Panc1 (cell line): ENCODE results near the gene SPOCK1. TPM values are rescaled to one million over a fixed set of nuclear protein-coding genes. Genes with fewer than 3 reads are reported as not detected.

Source experiments
- ATAC-seq: fragments of 200-7000 bp; cut with Tn5 transposase; 2 replicates; pipeline ENCODE4 v1.9.1; 2020; ENCODE audit warnings: mild to moderate bottlenecking, moderate library complexity
- BruUV-seq: library from RNA; stranded (reverse); fragments of 400-500 nt; replicated peaks from 2 replicates; lab custom pipeline; 2021; lab: Mats Ljungman, UMichigan
- CTCF ChIA-PET: fragments of 300-600 bp; sonication (Branson Sonifier 250); formaldehyde crosslinking; loops from one replicate; lab custom pipeline; 2022; ENCODE audit warnings: antibody characterized with exemption; lab: Charles Lee
- POLR2A ChIA-PET: fragments of 300-600 bp; sonication (Branson Sonifier 250); formaldehyde crosslinking; loops from one replicate; lab custom pipeline; 2022; ENCODE audit warnings: antibody characterized with exemption; lab: Charles Lee
- DNase-seq: peaks from one replicate; pipeline ENCODE4 v3.0.0-alpha.2; 2010; ENCODE audit warnings: low read depth, low spot score
- H3K27ac ChIP-seq: 2 replicates; pipeline ENCODE4 v1.5.1; 2011; ENCODE audit warnings: mild to moderate bottlenecking, low read length, inconsistent platforms
- H3K27me3 ChIP-seq: fragments of 200-500 bp; sonication (Bioruptor generic); 2 replicates; pipeline ENCODE4 v1.6.0; 2014; ENCODE audit warnings: low read length, inconsistent platforms; ENCODE audit not compliant: control insufficient read depth, insufficient read depth
- H3K36me3 ChIP-seq: fragments of 200-500 bp; sonication (Bioruptor generic); 2 replicates; pipeline ENCODE4 v1.5.1; 2014; ENCODE audit warnings: inconsistent platforms, mild to moderate bottlenecking, low read length, moderate library complexity; ENCODE audit not compliant: control insufficient read depth, insufficient read depth
- H3K4me1 ChIP-seq: 2 replicates; pipeline ENCODE4 v1.5.1; 2011; ENCODE audit warnings: inconsistent platforms, mild to moderate bottlenecking, low read length, moderate library complexity; ENCODE audit not compliant: control insufficient read depth, insufficient read depth
- H3K4me3 ChIP-seq, 2 experiments: 2 replicates each; pipeline ENCODE4 v1.5.1; 2011 to 2012; ENCODE audit warnings: low read depth in 2 of 2, low read length in 2 of 2, mild to moderate bottlenecking in 2 of 2, inconsistent platforms in 1 of 2, moderate library complexity in 1 of 2
- H3K9me3 ChIP-seq: fragments of 200-500 bp; sonication (Bioruptor generic); 2 replicates; pipeline ENCODE4 v1.5.1; 2014; ENCODE audit warnings: low read depth, mild to moderate bottlenecking, inconsistent platforms, low read length, moderate library complexity; ENCODE audit not compliant: control insufficient read depth, insufficient read depth
- CTCF ChIP-seq: fragments of 450-650 bp; IDR thresholded peaks from 2 replicates; pipeline ENCODE4 v1.5.1; 2017; ENCODE audit warnings: mild to moderate bottlenecking
- POLR2AphosphoS5 ChIP-seq: IDR thresholded peaks from 2 replicates; pipeline ENCODE4 v1.6.1; 2012; ENCODE audit warnings: mild to moderate bottlenecking, low read depth, low read length, moderate library complexity
- REST ChIP-seq, 2 experiments: IDR thresholded peaks; 2 replicates each; pipeline ENCODE4 v1.6.1; 2011 to 2012; ENCODE audit warnings: low read depth in 2 of 2, control low read depth in 1 of 2, low read length in 1 of 2, mild to moderate bottlenecking in 1 of 2, moderate library complexity in 1 of 2; ENCODE audit not compliant: insufficient read depth in 1 of 2
- SIN3A ChIP-seq: IDR thresholded peaks from 2 replicates; pipeline ENCODE4 v1.6.1; 2012; ENCODE audit warnings: low read depth, mild to moderate bottlenecking, low read length, moderate library complexity, borderline replicate concordance; ENCODE audit not compliant: insufficient read depth
- TCF7L2 ChIP-seq: IDR thresholded peaks from 2 replicates; pipeline ENCODE4 v1.6.1; 2011; ENCODE audit warnings: mild to moderate bottlenecking, low read depth, low read length, inconsistent platforms
- in situ Hi-C: cut with HindIII; loops from 2 replicates; pipeline ENCODE4 v1.10.0; 2016; ENCODE audit warnings: low sequenced_read_pairs, low pct_unique_long_range_greater_than_20kb
- intact Hi-C: fragments of 100-400 bp; cut with micrococcal nuclease; formaldehyde crosslinking; loops from one replicate; pipeline ENCODE4 v1.10.0; 2022; ENCODE audit not compliant: unreplicated experiment
- total RNA-seq: library from RNA; stranded (reverse); gene quantifications from one replicate; pipeline ENCODE4 v1.2.1, GENCODE V29; 2021; ENCODE audit not compliant: unreplicated experiment

The SPOCK1 gene
- total RNA-seq, 1 experiment from 2014 or later, result 15.6 TPM

- Histone ChIP-seq H3K9me3 (no peaks in the 10 kb centered on the region), H3K4me1 (no peaks in the 10 kb centered on the region), H3K27me3 (peaks cover 5% of the 10 kb centered on the region), H3K36me3 (no peaks in the 10 kb centered on the region), H3K27ac (no peak overlapping the region), H3K4me3 (no peak overlapping the region)
- in situ Hi-C loops (no loop called here), intact Hi-C loops (no loop called here)
- no TSS peak for BruUV-seq
- ChIA-PET CTCF (no interaction called here), POLR2A (no interaction called here)
- no peak for DNase-seq
- no peak for ATAC-seq
- no peak for TF ChIP-seq REST (IDR thresholded peaks at IDR 0.05; ENCODE audit: insufficient read depth in 1 of 2, low read depth in 2 of 2, low read length in 1 of 2)
- TF ChIP-seq SIN3A, result no peak
- no peak for TF ChIP-seq POLR2AphosphoS5
- no peak for TF ChIP-seq TCF7L2
- TF ChIP-seq CTCF, result no peak
Observed at GRCh38 chr5:137336161-137336560, 163.0 kb downstream of the SPOCK1 start.

- ChIA-PET POLR2A (no interaction called here), CTCF (no interaction called here)
- no peaks in the 10 kb centered on the region for H3K4me1 ChIP-seq
- intact Hi-C loops, result no loop called here
- no peaks in the 10 kb centered on the region for H3K9me3 ChIP-seq
- H3K4me3 ChIP-seq, result no peak overlapping the region
- no peak overlapping the region for H3K27ac ChIP-seq
- ATAC-seq (no peak), DNase-seq (no peak)
- peaks cover 5% of the 10 kb centered on the region for H3K27me3 ChIP-seq
- no peak for TF ChIP-seq REST (IDR thresholded peaks at IDR 0.05; ENCODE audit: insufficient read depth in 1 of 2, low read depth in 2 of 2, low read length in 1 of 2)
- no peak for TF ChIP-seq TCF7L2
- no peak for TF ChIP-seq SIN3A
- no peak for TF ChIP-seq CTCF
- no peak for TF ChIP-seq POLR2AphosphoS5
- BruUV-seq, result no TSS peak
- in situ Hi-C loops, result no loop called here
- no peaks in the 10 kb centered on the region for H3K36me3 ChIP-seq
Observed at GRCh38 chr5:137335493-137335892, 163.6 kb downstream of the SPOCK1 start.
